Measurements from ENCODE around the gene CD320. TPM values are rescaled to one million over a fixed set of nuclear protein-coding genes. Genes with fewer than 3 reads are reported as not detected.

CD320 gene
- total RNA-seq, 1 experiment from 2014 or later = 135 TPM

GRCh38 chr19:8340341-8341096 is 32.4 kb upstream of the CD320 start:
- no peak for DNase-seq (ENCODE audit: low spot score)
- Histone ChIP-seq H3K4me1 (ENCODE audit: insufficient read depth, low read length, poor library complexity, severe bottlenecking) (no peaks in the 10 kb centered on the region), H3K27me3 (replicated peaks; ENCODE audit: insufficient read depth, low read depth, low read length, poor library complexity) (peaks cover 5% of the 10 kb centered on the region), H3K27ac (ENCODE audit: low read depth, low read length, poor library complexity, severe bottlenecking) (no peak overlapping the region), H3K9me3 (ENCODE audit: low read depth, low read length, poor library complexity, severe bottlenecking) (no peaks in the 10 kb centered on the region), H3K4me3 (ENCODE audit: low read depth, low read length, poor library complexity, severe bottlenecking) (no peak overlapping the region), H3K36me3 (ENCODE audit: insufficient read depth, low read length, poor library complexity, severe bottlenecking) (no peaks in the 10 kb centered on the region)
- TF ChIP-seq CTCF (conservative IDR thresholded peaks at IDR 0.05; ENCODE audit: low read depth, low read length) = no peak
- no peak for TF ChIP-seq EZH2 (IDR thresholded peaks at IDR 0.05; ENCODE audit: borderline replicate concordance, low read depth, low read length, poor library complexity, severe bottlenecking)
- POLR2A ChIA-PET (ENCODE audit: low non-redundant PET) = no interaction called here
- CTCF ChIA-PET = no interaction called here
- intact Hi-C loops (cut with micrococcal nuclease; ENCODE audit: unreplicated experiment) = no loop called here
- BruUV-seq (replicated peaks) = no TSS peak

- H3K27me3 ChIP-seq (replicated peaks; ENCODE audit: insufficient read depth, low read depth, low read length, poor library complexity) = peaks cover 15% of the 10 kb centered on the region
- CTCF ChIA-PET = no interaction called here
- intact Hi-C loops (cut with micrococcal nuclease; ENCODE audit: unreplicated experiment) = no loop called here
- no peaks in the 10 kb centered on the region for H3K4me1 ChIP-seq (ENCODE audit: insufficient read depth, low read length, poor library complexity, severe bottlenecking)
- no peak overlapping the region for H3K4me3 ChIP-seq (ENCODE audit: low read depth, low read length, poor library complexity, severe bottlenecking)
- no TSS peak for BruUV-seq (replicated peaks)
- POLR2A ChIA-PET (ENCODE audit: low non-redundant PET) = no interaction called here
- H3K9me3 ChIP-seq (ENCODE audit: low read depth, low read length, poor library complexity, severe bottlenecking) = no peaks in the 10 kb centered on the region
- no peaks in the 10 kb centered on the region for H3K36me3 ChIP-seq (ENCODE audit: insufficient read depth, low read length, poor library complexity, severe bottlenecking)
- DNase-seq (ENCODE audit: low spot score) = no peak
- TF ChIP-seq CTCF (conservative IDR thresholded peaks at IDR 0.05; ENCODE audit: low read depth, low read length) (no peak), EZH2 (IDR thresholded peaks at IDR 0.05; ENCODE audit: borderline replicate concordance, low read depth, low read length, poor library complexity, severe bottlenecking) (no peak)
- H3K27ac ChIP-seq (ENCODE audit: low read depth, low read length, poor library complexity, severe bottlenecking) = no peak overlapping the region
Observed at GRCh38 chr19:8338835-8339234, 30.7 kb upstream of the CD320 start.

- H3K36me3 ChIP-seq (ENCODE audit: insufficient read depth, low read length, poor library complexity, severe bottlenecking) = no peaks in the 10 kb centered on the region
- CTCF ChIA-PET = no interaction called here
- no peaks in the 10 kb centered on the region for H3K4me1 ChIP-seq (ENCODE audit: insufficient read depth, low read length, poor library complexity, severe bottlenecking)
- no TSS peak for BruUV-seq (replicated peaks)
- H3K4me3 ChIP-seq (ENCODE audit: low read depth, low read length, poor library complexity, severe bottlenecking) = no peak overlapping the region
- H3K27ac ChIP-seq (ENCODE audit: low read depth, low read length, poor library complexity, severe bottlenecking) = no peak overlapping the region
- no peak for DNase-seq (ENCODE audit: low spot score)
- H3K27me3 ChIP-seq (replicated peaks; ENCODE audit: insufficient read depth, low read depth, low read length, poor library complexity) = peaks cover 25% of the 10 kb centered on the region
- no peaks in the 10 kb centered on the region for H3K9me3 ChIP-seq (ENCODE audit: low read depth, low read length, poor library complexity, severe bottlenecking)
- TF ChIP-seq EZH2 (IDR thresholded peaks at IDR 0.05; ENCODE audit: borderline replicate concordance, low read depth, low read length, poor library complexity, severe bottlenecking) (no peak), CTCF (conservative IDR thresholded peaks at IDR 0.05; ENCODE audit: low read depth, low read length) (no peak)
- intact Hi-C loops (cut with micrococcal nuclease; ENCODE audit: unreplicated experiment) = no loop called here
- POLR2A ChIA-PET (ENCODE audit: low non-redundant PET) = no interaction called here
Observed at GRCh38 chr19:8337728-8338127, 29.6 kb upstream of the CD320 start.

Data from A673 (cell line).